Ureter (tissue), 1 donor: Measurements from ENCODE around the gene COL5A1. TPM values are rescaled to one million over a fixed set of nuclear protein-coding genes. Genes with fewer than 3 reads are reported as not detected.
"Not testable (repeated sequence)": the region's sequence is repeated elsewhere in the genome, so short reads cannot be mapped to it uniquely, and the experiment has no call there.

Experiments used
- DNase-seq: peaks from one replicate; pipeline ENCODE4 v3.0.0-alpha.2; 2020; ENCODE audit warnings: low spot score
- total RNA-seq: library from RNA; stranded (reverse); gene quantifications from one replicate; pipeline ENCODE4 v1.2.4, GENCODE V29; 2023
- donor health status: DM: yes; HTN: yes; CAD: no.

The COL5A1 gene
- total RNA-seq, 1 donor from 2014 or later: 64.7 TPM

DNA sequence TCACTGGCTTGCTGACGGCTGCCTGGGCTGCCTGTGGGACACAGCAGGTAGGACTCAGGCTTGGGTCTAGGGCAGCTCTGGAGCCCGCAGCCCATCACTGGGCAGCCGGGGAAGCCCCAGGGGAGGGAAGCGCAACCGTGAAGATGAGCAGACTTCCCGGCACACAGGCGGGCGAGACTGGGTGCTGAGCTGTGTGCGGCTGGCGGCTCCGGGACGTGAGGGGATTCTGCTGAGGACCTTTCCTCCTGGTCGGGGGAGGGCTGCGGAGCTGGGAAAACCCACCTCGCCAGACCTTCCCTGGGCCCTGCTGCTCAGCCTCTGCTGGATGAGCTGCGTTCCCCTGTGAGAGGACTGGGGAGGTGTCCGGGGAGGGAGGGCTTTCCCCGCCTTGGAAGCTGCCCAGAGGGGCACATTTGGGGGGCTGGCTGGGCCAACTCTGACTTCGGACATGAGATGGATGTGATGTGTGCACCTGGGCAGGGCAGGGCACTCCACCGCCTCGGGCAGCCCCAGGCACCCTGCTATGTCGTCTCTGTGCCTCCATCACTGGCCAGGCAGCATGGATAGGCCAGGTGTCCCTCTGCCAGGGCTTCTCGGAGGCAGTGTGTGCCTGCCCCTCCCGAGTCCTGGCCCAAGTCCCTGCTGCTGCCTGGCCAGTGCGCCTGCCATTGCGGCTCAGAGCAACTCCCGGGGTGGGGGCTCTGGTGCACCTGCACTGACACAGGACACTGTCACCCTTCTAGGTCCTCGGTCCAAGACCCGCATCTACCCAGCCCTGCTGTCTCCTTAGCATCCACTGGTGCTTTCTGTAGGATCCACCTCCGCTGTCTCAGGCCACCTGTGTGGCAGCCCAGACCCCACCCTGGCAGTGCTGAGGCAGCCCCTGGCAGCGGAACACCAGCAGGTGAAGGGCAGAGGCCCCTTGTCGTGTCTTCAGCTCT, 66.4 kb downstream of the COL5A1 start:
- no peak for DNase-seq

DNA sequence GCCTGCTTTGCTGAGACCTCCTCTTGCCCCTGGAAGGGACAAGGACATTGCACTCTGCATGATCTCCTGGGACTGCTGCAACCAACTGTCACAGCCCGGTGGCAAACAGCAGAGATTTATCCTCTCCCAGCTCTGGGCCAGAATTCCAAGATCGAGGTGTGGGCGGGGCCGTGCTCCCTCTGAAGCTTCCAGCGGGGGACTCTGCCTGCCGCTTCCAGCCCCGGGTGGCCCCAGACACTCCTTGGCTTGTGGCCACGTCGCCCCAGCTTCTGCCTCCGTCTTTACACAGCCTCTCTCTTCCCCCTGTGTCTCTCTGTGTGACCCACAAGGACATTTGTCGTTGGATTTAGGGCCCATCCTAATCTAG, 67.1 kb downstream of the COL5A1 start:
- DNase-seq: no peak

DNA sequence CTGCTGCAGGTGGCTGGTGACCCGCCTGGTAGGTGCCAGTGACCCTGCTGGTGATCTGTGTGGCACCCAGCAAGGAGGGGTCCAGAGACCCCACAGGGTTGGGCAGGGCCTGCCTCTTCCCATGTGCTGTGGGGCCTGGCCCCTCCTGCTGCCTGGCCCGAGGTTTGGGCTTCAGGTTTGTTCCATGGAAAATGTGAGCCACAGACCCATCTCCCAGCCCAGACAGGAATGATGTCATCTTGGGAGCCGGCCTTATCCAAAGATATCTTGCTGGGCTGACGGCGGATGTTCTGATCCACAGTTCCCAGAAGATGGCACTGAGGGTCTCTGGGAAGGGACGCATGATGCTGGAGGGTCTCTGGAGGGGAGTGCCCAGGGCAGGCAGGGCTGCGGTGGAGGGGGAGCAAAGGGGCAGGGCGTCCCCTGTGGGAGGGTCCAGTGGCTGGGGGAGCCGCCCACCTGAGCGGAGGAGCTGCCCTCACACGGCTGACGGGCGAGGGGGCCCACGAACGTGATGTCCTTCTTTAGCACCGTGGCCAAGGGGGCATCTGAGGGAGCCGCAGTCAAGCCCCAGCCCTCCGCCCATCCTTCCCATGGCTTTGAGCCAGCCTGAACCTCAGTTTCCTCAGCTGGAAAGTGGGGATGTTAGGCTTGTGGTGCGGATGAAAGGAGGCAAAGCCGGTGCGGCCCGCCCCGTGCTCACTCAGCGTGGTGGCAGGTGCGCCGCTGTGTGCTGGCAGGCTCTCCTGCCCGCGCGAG, 68.1 kb downstream of the COL5A1 start:
- peak; percentile 72 for DNase-seq

DNA sequence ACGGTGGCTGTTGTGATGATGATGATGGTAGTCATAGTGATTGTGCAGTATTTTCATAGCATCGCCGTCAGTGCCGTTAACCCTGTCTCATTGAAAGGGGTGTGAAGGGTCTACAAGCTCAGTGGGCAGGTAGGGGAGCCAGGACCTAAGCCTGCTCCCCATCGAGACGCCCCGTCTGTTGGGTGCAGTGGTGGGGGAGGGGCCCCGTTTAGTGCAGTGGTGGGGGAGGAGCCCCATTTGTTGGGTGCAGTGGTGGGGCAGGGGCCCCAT, 68.6 kb downstream of the COL5A1 start:
- no peak for DNase-seq

DNA sequence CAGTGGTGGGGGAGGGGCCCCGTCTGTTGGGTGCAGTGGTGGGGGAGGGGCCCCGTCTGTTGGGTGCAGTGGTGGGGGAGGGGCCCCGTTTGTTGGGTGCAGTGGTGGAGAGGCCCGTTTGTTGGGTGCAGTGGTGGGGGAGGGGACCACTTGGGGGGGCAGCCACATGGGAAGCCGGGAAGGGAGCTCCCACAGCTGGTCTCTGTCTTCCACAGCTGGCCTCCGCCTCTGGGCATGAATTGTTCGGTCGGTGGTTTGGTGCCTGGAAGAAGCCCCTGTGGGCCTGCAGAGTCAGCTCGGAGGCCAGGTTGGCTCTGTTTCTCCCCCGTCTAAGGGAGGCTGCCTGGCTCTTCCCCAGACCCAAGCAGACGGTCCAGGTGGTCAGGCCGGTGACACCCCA, 69.3 kb downstream of the COL5A1 start:
- DNase-seq: no peak

DNA sequence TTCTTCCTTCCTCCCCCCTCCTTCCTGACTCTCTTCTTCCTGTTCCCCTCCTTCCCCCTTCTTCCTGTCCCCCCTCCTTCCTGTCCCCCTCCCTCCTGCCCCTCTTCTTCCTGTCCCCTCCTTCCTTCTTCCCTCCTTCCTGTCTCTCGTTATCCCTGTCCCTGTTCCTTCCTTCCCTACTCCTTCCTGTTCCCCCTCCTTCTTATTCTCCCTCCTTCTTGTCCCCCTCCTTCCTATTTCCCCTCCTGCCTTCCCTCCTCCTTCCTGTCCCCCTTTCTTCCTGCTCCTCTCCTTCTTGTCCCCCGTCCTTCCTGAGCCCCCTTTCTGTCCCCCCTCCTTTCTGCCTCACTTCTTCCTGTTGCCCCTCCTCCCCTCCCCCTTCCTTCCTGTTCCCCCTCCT, 70.6 kb downstream of the COL5A1 start:
- DNase-seq: no peak

DNA sequence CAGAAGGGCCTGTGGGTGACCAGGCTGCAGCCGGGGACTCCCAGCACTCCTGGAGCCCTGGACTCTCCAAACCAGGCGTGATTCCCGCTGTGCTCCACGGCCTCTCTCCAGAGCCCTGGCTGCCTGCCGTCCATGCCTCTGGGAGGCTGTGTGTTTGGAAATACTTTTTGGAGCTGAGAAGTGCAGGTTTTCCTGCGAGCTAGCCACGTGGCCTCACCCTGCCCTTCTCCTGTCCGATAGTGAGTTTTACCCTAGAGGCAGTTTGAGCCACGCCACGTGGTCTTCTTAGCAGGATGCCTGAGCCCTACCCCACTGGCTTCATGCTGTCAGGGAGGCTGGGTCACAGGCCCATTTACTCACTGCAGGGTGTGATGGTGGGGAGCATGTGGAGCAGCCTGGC, 71.3 kb downstream of the COL5A1 start:
- no peak for DNase-seq

DNA sequence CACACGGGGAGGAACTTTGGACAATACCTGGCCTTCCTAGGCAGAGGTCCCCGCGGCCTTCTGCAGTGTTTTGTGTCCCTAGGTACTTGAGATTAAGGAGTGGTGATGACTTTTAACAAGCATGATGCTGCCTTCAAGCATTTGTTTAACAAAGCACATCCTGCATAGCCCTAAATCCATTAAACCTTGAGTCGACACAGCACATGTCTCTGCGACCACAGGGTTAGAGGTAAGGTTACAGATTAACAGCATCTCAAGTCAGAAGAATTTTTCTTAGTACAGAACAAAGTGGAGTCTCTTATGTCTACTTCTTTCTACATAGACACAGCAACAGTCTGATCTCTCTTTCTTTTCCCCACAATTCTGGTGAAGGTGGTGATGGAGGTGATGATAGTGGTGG, 73.9 kb downstream of the COL5A1 start:
- not testable (repeated sequence) for DNase-seq

DNA sequence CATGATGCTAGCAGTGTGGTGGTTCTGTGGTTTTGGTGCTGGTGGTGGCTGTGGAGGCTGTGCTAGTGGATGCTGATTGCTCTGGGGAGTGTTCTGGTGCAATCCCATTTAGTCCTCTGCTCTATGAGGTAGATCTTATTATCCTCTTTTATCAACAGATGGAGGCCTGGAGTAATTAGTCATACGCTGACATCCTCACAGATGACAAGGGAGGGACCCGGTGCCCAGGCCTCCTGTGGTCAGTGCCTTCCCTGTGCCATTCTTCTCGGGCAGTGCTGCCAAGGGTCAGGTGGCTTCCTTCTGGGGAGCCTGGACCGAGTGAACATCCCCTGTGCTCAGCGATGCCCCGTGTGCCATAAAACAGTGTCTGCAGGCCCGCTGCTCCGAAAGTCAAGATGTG, 74.5 kb downstream of the COL5A1 start:
- DNase-seq: no peak

DNA sequence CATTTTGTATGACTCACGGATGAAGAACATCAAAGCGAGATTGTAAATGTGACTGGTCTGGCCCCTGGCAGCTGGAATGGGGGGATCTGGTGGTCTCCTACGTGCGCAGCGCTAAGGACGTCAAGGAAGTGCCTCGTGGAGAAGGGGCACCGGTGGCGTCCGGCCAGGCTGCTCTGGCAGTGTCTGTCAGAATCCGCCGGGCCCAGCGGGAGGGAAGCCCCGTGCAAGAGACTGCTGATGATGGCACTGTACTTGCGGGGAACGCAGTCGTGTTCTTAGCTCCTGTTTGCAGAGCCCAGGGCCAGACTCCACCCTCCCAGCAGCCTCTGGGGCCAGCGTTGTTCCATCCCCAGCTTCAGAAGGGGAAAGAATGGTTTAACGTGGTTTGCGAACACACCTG, 75.5 kb downstream of the COL5A1 start:
- no peak for DNase-seq

DNA sequence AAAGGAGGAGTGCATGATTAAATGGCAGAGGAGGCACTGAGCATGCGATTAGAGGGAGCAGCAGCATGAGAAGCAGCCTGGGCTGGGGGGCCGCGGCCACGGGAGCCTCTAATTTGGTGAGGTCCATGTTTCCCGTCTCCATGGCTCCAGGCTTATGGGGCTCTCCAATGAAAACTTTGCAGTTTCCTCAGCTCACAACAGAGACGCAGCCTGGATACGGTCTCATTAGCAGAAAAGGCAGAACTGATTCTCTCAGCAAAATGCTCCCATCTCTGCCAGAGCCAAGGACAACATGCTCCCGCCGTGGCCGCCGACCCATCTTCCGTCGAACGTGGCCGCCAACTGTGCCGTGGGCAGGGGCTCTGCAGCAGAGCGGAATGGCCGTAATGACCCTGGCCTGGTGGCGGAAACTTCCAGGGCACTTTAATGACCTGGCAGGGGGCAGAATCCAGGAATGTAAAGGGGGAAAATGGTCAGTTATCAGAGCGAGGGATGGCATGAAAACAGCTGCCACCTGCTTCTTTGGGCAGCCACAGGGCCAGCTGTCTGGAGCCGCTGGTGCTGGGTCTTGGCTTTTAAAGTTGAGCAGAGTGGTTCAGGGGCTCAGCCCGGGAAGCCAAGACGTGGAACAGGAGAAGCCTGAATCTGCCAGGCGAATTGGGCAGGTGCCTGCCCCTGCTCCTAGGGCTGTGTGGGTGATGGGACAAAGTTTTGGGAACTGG, 76.5 kb downstream of the COL5A1 start:
- no peak for DNase-seq

DNA sequence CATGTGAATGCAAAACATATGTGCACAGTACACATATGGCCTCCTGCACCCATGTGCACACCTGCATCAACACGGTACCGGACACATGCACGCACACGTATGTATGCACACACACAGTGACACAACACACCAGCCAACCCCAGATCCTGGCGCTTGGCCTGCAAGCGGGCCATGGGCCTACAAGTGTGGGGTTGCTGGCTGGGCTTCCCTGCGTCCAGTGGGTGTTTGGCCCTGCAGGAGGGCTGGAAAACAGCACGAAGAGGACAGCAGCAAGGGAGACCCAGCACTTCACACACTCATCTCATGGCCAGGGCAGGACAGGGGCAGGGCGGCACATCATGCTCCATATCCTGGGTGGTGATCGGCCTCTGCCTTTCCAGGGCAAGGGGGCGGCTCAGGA, 77.7 kb downstream of the COL5A1 start:
- DNase-seq: no peak

DNA sequence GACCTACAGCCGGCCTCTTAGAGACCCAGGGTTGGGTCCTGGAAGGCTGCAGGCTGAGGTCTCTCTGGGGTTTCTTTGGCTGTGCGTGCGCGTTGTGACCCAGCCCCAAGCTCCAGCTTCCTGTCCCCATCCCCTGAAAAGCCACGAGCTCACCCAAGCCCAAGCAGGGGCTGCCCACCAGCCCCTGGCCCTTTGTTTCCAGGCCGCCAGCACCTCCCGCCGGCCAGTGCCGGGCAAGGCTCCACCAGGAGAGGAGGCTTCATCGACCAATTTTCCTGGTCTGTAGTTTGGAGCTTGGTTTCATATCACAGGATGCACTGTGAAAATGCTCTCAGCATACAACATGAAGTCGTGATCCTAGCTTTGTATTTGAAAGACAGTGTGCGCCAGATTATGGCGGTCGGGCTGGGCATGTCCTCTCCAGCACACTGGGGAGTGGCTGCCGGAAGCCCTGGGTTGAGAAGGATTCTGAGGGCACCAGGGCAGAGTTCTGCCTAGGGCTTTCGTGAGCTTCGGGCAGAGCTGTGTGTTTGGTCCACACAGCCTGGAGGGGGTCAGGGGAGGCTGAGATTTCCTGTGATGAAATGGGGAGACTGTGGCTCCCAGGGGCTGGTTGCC, 78.6 kb downstream of the COL5A1 start:
- no peak for DNase-seq

DNA sequence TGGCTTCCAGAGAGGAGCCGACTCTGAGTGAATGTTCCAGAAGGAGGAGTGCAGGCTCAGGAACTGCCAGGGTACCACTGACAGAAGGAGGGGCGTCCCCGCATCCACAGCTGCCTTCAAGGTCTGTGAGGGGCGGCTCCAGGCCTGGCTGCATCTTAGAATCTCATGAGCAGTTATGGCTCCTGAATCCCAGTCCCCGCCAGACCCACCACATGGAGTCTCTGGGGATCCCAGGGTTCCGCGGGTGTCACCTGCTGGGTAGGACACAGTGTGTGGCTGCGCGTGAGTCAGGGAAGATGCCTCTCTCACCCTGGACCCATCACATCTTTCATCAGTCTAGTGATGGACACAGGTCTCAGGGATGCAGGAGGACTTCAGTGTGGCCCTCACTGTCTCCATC, 79.2 kb downstream of the COL5A1 start:
- DNase-seq: no peak

DNA sequence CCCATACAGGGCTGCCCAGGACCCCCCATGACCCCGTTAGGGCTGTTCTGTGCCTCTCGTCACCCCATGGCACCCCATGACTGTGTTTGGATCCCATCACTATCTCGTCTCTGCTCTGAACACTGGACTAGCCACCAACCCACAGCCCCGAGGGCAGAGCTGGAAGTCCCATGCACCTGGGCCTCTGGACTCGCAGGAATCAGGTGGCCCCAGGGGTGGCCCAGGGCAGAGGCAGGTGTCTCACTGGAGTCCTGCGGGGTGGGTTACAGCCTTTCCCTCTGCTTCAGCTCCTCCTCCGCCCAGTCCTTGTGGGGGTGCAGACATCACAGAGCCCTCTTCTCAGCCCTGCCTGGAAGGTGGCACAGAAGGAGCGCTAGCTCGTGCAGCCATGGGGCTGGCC, 79.7 kb downstream of the COL5A1 start:
- DNase-seq: no peak

DNA sequence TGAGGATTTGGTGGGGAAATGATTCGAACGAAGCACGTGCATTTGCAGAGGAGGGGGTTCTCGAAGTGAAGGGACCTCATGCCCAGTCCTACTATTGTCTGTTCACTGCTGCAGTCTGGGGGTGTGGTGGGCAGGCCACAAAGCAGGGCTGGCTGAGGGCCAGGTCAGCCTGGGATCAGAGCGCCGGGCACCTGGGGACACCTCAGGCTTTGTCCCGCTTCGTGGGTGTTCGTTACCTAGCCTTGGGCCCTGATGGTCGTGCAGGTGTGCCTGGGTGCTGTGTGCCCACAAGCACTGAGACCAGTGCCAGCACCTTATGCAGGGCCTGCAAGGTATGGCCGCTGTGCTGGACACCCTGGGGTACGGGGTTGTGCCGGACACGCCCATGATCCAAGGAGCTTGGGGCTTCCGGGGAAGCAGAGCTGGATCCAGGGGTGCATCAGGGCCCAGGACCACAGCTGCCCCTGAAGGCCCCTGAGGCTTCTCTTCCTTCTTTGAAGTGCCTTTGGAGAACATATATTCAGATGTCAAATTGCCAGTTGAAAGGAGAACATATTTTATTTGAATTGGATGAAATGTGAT, 80.6 kb downstream of the COL5A1 start:
- DNase-seq: no peak

DNA sequence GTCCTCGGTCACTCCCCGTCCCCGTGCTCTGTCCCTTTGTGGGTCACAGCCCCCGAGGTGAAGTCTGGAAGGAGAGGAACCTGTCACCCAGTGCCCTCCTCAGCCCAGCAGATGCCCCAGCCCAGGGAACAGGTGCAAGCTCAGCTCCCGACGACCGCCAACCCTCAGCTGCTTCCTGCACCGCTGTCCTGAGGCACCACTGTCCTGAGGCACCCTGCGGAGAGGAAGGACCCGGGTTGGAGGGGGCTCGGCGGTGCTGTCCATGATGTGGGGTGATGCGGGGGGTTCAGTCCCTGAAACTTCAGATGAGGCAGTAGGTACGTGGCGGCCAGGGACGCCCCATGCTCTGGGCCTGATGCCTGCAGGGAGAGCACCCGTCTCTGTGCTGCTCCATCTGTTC, 81.4 kb downstream of the COL5A1 start:
- DNase-seq: no peak

DNA sequence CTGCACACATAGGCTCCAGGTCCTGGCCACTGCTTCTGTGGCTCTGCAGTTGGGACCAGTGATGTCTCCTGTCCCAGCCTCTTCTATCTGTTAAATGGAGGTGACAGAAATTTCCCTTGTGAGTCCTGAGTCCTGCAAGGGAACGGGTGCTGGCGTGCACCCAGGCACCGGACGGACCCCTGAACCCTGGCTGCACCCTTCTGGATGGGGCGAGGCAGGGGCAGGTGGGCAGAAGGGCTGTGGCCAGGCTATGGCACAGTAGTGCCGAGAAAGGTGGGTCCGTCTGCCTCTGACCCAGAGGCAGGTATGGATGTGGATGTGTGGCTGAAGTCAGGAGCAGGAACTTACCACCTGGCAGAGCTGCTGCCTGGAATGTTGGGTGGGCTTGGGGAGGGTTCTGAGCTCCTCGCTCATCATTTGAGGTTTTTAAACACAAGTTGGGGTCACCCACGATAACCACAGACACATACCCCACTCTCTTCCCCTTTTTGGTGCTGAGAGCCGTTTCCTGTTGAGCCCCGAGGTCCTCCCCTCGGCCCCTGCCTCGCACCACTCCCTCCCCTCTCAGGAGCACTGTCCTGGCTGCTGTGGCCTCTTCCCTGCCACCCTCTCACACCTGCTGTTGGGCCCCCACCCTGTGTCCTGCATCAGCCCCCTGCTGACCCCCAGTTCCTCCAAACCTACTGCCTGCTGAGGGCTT, 82.0 kb downstream of the COL5A1 start:
- no peak for DNase-seq

DNA sequence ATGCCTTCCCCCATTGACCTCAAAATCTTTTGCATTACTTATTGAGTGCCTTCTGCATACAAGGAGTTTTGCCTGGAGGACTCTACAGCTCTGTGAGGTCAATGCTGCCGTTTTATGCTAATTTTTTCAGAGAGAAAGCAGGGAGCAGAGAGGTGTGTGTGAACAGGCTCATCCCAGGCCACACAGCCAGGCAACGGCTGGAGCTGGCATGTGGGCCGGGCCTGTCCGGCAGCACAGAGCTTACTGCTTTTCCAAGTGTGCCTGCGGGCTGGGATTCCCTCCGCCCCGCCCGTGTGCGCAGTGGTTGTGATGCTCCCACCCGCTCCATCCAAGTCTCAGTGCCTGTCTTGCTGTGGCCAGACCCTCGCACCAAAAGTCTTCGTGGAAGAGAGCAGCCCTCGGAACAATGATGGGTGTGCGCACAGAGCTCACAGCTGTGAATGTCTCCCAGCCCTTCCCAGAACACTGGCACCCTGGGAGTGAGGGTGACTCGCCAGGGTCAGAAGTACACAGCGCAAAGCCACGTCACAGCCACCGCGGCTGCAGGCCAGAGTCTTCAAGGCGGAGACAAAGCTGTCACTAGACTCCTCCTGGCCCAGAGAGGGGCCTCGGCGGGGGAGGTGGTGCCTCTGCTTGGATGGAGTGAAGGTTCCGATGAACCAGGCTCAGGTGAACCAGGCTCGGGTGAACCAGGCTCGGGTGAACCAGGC, 82.8 kb downstream of the COL5A1 start:
- no peak for DNase-seq

DNA sequence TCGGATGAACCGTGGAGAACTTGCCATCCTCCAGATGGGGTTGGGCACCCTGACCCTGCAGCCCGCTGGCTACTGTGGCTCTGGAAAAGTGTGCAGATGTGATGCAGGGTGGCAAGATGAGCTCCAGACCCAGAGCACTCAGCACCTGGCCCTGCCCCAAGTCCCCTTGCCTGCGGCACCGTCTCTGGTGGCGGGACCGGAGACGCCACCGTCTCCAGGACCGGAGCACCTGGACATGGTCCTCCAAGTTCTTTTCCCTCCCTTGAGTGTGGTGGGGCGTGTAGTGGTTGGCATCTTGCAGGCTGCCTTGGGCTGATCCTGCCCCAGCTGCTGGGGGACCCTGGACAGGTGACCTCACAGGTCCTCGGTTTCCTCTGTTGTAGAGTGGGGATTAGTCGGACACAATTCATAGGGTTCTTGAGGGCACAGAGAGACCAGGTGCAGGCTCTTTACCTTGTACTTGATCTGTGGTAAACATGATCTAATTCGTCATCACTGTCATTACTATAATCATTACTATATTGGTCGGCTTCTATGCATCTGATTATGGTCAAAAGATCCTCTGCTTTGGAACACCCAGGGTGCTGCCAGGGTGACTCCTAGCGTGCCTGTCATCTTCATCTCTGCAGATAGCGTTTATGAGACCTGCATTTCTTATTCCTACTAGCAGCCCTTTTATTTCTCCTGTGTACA, 83.5 kb downstream of the COL5A1 start:
- no peak for DNase-seq
